MM.1S (cell line): Measurements from ENCODE around the gene BIRC3.

Source experiments
- EZH2 ChIP-seq: fragments of 300-600 bp; sonication (generic); optimal IDR thresholded peaks from 2 replicates; pipeline ENCODE3; 2017; ENCODE audit warnings: low read depth, mild to moderate bottlenecking, antibody characterized with exemption, low read length, mixed read lengths
- EZH2phosphoT487 ChIP-seq: fragments of 300-600 bp; sonication (generic); IDR thresholded peaks from 2 replicates; pipeline ENCODE4 v1.6.1; 2018; ENCODE audit warnings: antibody characterized with exemption, low read length
- TF ChIP-seq, protein P1 (sequence below): fragments of 300-600 bp; sonication (generic); IDR thresholded peaks from 2 replicates; pipeline ENCODE4 v1.5.1; 2016; ENCODE audit warnings: antibody characterized with exemption, low read length, mixed read lengths

DNA sequence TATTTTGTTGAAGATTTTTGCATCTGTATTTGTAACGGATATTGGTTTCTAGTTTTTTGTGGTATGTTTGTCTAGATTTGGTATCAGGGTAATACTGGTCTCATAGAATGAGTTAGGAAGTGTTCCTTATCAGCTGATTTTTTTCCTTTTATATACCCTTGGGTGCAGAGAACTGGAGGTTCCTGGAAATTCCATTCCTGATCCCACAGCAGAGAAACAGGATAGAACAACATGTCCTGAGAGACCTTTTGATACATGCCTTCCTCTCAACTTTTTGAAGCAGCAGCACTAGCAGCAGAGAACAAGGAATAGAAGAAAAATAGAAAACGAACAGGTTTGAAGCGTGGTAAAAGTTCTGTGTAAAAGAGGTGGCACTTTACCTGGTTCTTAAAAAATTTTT is 66.6 kb downstream of the BIRC3 start:
- TF ChIP-seq, protein P1, sequence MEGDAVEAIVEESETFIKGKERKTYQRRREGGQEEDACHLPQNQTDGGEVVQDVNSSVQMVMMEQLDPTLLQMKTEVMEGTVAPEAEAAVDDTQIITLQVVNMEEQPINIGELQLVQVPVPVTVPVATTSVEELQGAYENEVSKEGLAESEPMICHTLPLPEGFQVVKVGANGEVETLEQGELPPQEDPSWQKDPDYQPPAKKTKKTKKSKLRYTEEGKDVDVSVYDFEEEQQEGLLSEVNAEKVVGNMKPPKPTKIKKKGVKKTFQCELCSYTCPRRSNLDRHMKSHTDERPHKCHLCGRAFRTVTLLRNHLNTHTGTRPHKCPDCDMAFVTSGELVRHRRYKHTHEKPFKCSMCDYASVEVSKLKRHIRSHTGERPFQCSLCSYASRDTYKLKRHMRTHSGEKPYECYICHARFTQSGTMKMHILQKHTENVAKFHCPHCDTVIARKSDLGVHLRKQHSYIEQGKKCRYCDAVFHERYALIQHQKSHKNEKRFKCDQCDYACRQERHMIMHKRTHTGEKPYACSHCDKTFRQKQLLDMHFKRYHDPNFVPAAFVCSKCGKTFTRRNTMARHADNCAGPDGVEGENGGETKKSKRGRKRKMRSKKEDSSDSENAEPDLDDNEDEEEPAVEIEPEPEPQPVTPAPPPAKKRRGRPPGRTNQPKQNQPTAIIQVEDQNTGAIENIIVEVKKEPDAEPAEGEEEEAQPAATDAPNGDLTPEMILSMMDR, result no peak
- TF ChIP-seq EZH2phosphoT487 (no peak), EZH2 (no peak)
